NCI-H146 (cell line): ENCODE results near the gene DENND5A.

Experiments
- DNase-seq: peaks from one replicate; lab custom pipeline; 2025; lab: John Stamatoyannopoulos, UW

DENND5A gene

GRCh38 chr11:9265211-9266131 is at the start of gene DENND5A:
TSS of gene DENND5A (minus strand) at chr11:9265350. CDS start at chr11:9265069, 281 bp downstream.
- peak; percentile 84 for DNase-seq

DNA sequence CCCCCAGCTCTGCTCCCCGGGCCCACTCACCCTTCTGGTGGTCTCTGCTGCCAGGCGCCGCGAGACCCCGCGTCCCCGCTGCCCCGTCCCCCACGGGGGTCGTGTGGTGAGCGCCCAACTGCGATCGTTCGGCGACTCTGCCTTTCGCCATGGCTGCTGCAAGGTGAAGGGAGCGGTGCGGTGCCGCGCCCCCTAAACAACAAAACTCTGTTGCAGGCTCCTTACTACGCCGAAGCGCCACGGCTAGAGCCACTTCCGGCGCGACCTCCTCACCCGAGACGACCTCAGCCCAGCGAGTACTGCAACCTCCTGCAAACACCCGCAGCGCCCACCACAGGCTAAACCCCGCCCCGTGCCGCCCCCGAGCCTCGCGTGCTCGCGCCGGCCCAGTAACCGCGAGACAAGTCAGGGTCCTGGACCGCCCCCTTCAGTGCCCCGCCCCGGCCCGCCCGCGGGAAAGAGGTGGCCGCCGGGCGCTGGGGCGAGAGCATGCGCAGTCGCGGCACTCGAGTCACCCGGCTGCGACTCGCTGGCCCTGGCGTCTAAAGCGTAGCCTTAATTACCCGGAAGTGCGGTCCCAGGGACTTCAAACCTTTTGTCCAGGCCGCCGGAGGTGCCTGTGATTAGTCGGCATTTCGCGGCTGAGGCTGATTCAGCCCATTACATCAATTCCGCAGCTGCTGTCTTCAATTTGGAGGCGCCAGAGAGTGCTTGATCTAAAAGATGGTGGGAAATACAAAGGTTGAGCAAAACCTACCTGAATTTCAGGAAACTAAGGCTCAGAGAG is 49.3 kb upstream of the DENND5A start, which contains the start of gene TMEM41B:
TMEM41B (minus strand) TSS at position 303 of the 787 bp plus-strand sequence; CDS start at position 151, 152 bp downstream.
- peak; percentile 99 for DNase-seq

- peak; percentile 28 for DNase-seq
Measured at GRCh38 chr11:9313648-9314290, 48.6 kb upstream of the DENND5A start.

DNA sequence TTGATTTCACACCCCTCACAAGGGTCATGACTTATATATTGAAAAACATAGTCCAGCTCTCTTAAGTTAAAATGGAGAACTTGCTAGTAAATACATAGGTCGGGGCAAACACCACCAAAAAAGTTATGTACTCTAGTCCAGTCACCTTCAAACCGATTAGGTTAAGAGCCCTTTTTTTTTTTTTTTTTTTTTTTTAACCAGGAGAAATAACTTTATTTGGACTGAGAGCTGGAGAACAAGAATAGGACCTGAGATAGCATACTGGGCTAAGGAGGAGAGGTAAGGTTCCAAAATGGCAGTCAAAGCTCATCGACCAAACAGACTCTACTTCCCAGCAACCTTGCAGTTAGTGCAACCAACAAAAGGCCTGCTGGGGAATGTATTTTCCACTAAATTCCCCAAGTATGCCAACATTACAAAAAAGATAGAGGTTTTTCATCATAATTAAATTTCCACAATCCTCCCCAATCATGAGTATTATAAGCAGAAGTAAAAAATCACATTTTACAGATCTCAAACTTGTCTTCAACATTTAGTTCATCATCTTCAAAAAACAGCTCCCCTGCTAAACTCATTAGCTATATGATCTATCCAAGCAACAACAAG is 45.4 kb upstream of the DENND5A start:
- no peak for DNase-seq

- no peak for DNase-seq
Measured at GRCh38 chr11:9304178-9304577, 39.0 kb upstream of the DENND5A start.

- DNase-seq: no peak
Measured at GRCh38 chr11:9302448-9302847, 37.3 kb upstream of the DENND5A start.

GRCh38 chr11:9301720-9302119 is 36.6 kb upstream of the DENND5A start:
- no peak for DNase-seq

- no peak for DNase-seq
Measured at GRCh38 chr11:9293646-9294045, 28.5 kb upstream of the DENND5A start.

DNA sequence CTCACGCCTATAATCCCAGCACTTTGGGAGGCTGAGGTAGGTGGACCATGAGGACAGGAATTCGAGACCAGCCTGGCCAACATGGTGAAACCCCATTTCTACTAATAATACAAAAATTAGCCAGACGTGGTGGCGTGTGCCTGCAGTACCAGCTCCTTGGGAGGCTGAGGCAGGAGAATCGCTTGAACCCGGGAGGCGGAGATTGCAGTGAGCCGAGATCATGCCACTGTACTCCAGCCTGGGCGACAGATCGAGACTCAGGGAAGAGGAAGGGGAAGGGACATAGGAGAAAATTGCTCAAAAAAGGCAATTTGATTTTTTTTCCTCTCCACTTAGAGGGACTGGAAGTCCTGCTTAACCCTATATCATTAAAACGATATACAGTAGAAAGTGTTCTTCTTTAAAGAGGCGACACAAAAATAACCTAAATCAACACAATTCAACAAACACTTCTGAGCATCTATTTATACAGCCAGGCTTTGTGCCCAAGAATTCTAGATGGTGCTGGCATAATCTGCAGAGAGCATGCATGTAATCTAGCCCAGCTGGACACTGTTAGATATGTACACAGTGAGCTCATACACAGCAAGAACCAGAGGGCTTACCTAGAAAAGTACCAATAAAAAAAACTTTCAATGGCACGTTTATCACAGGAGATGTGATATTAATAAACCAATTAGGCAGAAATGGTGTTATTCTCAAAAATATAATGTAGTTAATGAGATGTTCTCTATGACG is 20.9 kb upstream of the DENND5A start:
- peak; percentile 6 for DNase-seq

GRCh38 chr11:9280655-9281301 is 15.6 kb upstream of the DENND5A start:
- no peak for DNase-seq

- DNase-seq: no peak
Measured at GRCh38 chr11:9277176-9277575, 12.0 kb upstream of the DENND5A start.

GRCh38 chr11:9276571-9276970 is 11.4 kb upstream of the DENND5A start:
- DNase-seq: peak; percentile 10

GRCh38 chr11:9274499-9275258 is 9.5 kb upstream of the DENND5A start:
- no peak for DNase-seq

- no peak for DNase-seq
Measured at GRCh38 chr11:9273376-9274336, 8.5 kb upstream of the DENND5A start.

GRCh38 chr11:9269492-9270013 is 4.4 kb upstream of the DENND5A start:
- DNase-seq: no peak

- DNase-seq: no peak
Measured at GRCh38 chr11:9267680-9268079, 2.5 kb upstream of the DENND5A start.

- DNase-seq: no peak
Measured at GRCh38 chr11:9266926-9267325, 1.8 kb upstream of the DENND5A start.

- DNase-seq: no peak
Measured at GRCh38 chr11:9266132-9266736, 1.1 kb upstream of the DENND5A start.
